Gastrocnemius medialis (tissue), 4 donors: ENCODE measurements around the gene POU2F2.

Experiments
- POLR2A ChIP-seq, 2 donors: fragments of 450-650 bp; IDR thresholded peaks; one replicate each; pipeline ENCODE4 v1.6.1; 2017; ENCODE audit warnings: antibody characterized with exemption in 2 of 2, mild to moderate bottlenecking in 2 of 2, moderate library complexity in 2 of 2
- TF ChIP-seq, protein P1 (sequence below), 5 experiments: fragments of 450-650 bp in 3 of 5; fragments of 200-600 bp in 2 of 5; sonication (generic) in 2 of 5; IDR thresholded peaks in 4 of 5; conservative IDR thresholded peaks in 1 of 5; 1 replicate in 4 of 5; 2 replicates in 1 of 5; pipeline ENCODE4 v1.5.1; 2016 to 2019; ENCODE audit warnings: antibody characterized with exemption in 5 of 5, mild to moderate bottlenecking in 3 of 5, moderate library complexity in 3 of 5

- TF ChIP-seq, protein P1, sequence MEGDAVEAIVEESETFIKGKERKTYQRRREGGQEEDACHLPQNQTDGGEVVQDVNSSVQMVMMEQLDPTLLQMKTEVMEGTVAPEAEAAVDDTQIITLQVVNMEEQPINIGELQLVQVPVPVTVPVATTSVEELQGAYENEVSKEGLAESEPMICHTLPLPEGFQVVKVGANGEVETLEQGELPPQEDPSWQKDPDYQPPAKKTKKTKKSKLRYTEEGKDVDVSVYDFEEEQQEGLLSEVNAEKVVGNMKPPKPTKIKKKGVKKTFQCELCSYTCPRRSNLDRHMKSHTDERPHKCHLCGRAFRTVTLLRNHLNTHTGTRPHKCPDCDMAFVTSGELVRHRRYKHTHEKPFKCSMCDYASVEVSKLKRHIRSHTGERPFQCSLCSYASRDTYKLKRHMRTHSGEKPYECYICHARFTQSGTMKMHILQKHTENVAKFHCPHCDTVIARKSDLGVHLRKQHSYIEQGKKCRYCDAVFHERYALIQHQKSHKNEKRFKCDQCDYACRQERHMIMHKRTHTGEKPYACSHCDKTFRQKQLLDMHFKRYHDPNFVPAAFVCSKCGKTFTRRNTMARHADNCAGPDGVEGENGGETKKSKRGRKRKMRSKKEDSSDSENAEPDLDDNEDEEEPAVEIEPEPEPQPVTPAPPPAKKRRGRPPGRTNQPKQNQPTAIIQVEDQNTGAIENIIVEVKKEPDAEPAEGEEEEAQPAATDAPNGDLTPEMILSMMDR (IDR thresholded peaks at IDR 0.05 in 4 of 5, conservative IDR thresholded peaks at IDR 0.05 in 1 of 5): no peak
- no peak for TF ChIP-seq POLR2A (IDR thresholded peaks at IDR 0.05)
These were observed 17.8 kb downstream of the POU2F2 start for GRCh38 chr19:42114412-42114811.
